NOMO-1 treated with DMSO at 0.1 percent for 48 hours (cell line): ENCODE measurements around the gene CYP27A1.
A peak's percentile ranks its signal among the peaks of the same experiment; 100 is the strongest.
"Not testable (repeated sequence)": the region's sequence is repeated elsewhere in the genome, so short reads cannot be mapped to it uniquely, and the experiment has no call there.

Experiments
- DNase-seq: peaks from one replicate; lab custom pipeline; 2025; ENCODE audit not compliant: unreplicated experiment; lab: John Stamatoyannopoulos, UW

Gene CYP27A1

DNA sequence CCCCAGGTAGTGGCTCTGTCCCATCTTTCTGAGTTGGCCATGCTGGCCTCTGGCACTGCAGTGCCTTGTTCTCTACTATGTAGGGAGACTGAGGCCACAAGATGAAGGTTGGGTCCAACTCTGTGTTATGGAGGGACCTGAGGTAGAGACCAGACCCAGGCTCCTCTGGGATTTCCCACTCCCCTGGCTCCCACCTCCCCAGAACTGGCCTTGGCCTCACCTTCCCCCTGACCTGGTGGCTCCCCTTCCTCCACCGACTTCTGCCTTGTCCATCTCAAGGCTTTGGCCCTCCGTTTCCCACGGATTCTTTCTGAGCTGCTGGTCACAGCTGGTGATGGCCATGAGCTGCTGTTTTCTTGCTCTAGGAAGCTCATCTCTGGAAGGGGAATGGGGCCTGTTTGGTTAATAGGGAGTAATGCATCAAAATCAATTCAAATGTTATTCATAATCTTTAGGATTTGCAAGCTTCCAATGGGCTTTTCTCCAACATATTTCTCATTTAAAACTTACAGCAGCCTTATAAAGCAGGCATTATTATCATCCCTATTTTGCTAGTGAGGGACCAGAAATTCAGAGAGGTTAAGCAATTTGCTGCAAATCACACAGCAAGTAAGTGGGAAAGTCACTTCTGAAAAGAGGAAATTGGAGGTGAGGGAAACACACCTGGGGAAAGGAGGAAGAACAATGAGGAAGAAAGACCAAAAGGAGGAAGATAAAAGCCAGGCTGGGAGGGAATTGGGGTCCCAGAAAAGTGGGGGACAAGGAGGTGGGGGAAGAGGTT, 48.8 kb downstream of the CYP27A1 start:
- no peak for DNase-seq

DNA sequence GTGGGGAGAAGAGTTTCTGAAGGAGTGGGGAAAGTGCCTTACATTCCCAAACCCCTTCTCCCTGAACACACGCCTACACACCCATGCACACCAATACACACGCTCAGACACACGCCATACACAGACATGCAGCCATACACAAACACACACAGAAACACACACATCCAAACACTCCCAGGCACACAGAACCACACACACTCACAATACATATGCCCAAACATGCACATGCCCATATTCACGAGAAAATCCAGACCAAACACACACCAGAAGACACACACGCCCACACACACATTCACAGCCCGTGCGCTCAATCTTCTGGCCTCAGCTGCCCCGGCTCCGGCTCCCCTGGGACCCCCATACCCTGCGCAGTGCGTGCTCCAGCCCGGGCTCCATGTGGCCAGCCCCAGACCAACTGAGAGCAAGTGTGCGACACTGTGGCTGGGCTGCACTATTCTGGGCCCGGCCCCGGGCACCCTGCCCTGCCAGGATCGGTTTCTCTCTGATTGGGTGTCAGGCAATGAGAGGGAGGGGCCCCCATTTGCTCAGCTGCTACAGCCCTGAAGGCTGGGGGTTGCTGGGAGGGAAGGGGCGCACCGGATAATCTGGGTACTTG, 49.5 kb downstream of the CYP27A1 start, which contains the start of gene PRKAG3:
TSS of gene PRKAG3 (minus strand) at position 426 of the 613 bp plus-strand sequence.
- DNase-seq = no peak

DNA sequence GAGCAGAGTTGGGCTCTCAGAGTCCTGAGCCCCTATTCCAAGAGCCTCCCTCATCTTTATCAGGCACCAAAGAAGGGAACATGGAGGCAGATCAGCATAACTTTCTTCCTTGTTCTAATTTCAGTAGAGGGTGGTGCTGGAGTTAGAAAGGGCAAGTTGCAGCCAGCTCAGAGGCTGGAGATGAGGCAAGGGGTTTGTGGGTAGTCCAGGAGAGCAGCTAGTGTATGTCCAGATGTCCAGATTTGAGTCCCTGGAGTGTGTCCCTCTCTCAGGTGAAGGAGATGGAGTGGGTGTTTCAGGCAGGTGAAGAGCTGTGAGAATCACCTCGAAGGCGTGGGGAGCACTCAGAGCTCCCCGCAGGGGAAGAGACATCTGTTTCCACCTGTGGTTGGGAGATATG, 50.1 kb downstream of the CYP27A1 start:
- no peak for DNase-seq

DNA sequence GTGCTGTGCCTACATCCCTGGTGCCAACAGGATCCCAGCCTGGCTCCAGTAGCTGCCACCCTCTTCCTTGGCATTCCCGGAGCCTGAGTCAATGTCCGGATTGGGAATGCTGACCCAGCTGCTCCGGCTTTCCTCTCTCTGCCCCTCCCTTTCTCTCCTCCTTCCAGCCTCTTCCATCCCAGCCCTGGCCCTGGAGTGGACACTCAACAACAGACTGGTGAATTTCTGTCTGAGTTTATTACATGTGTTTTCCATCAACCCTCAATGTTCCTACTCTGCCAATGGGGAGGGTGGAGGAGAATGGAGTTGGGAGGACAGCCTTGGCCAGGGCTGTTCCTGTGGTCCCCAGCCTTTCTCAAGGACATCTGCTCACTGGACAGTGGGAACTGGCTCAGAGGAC, 50.6 kb downstream of the CYP27A1 start:
- DNase-seq = no peak

DNA sequence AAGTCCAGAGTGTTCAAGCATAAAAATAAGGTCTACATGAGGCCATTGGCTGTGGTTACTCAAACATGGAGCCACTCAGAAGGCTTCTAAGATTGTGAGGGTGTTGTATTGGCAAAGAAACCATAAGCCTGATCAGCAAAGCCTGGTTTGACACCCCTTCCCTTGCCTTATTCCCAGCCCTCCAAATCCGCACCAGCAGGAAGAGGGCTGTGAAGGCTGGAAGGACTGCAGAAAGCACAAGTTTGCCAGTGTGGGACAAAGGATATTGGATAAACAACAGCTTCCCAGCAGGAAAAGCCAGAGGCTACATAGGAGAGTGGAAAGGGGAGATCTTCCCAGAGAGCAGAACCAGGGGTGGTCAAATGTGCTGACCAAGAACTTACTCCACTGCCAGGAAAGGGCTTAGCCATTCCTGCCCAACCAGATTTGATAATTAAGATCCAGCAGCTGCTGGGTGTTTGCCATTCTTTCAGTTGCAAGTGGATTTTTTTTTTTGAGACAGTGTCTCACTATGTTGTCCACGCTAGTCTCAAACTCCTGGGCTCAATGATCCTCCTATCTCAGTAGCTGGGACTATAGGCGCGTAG, 51.2 kb downstream of the CYP27A1 start:
- DNase-seq = no peak

DNA sequence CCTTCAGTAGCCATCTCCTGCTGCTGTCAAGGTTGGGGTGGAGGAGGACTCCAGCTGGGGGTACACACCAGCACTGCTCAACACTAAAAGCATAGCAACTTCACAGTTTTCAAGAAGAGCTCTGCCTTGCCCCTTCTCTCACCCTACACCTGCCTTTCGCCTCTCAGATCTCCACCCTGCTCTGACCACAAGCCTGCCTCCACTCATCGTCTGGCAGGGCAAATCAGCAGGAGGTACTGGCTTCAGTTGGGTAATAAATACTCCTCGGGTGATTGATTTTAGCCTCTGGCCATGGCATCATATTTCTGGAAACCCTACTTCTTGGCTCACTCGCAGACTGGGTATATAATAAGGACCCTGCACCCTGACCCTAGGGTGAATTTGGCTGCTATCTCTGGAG, 52.7 kb downstream of the CYP27A1 start:
- DNase-seq = no peak

DNA sequence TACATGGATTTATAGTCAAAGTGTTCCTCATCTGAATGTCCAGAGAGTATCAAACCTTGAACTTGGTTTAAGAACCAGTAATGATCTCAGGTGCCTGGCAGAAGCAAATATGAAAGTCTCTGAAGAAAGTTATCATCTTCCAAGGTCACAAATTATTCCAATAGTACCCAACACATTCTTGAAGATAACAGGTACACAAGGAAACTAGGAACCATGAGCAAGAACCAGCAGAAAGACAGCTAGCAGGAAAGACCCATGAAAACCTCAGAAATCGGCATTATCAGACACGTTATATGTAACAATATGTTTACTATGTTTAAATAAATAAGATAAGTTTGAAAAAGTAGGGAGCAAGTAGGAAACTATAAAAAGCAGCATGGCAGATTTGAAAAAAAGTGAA, 55.5 kb downstream of the CYP27A1 start:
- no peak for DNase-seq

DNA sequence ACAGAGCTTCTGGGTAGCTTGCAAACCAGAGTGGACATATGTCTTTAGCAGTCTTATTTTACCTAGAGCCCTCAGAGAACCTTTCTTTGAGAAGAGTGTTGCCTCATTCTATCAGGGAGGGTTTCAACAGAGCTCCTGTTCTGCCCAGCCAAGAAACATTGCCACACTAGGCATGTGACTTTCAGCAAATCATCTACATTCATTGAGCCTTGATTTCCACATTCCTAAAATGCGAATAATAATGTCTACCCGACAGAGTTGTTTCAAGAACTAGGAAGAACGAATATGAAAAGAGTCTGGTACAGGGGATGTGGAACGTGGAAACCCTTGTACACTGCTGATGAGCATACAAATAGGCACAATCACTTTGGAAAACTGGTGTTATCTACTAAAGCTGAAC, 57.5 kb downstream of the CYP27A1 start:
- peak; percentile 83 for DNase-seq

DNA sequence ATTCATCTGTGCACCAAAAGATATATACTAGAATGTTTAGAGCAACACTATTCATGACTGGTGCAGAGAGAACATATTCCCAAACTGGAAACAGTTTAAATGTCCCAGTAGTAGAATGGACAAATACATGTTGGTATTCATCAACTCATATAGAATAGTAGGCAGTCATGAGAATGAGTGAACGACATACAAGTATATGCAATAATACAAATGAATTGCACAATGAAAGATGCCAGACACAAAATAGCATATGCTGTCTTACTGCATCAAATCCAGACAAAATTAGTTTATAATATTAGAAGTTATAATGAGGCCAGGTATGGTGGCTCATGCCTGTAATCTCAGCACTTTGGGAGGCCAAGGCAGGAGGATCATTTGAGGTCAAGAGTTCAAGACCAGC, 57.9 kb downstream of the CYP27A1 start:
- no peak for DNase-seq

DNA sequence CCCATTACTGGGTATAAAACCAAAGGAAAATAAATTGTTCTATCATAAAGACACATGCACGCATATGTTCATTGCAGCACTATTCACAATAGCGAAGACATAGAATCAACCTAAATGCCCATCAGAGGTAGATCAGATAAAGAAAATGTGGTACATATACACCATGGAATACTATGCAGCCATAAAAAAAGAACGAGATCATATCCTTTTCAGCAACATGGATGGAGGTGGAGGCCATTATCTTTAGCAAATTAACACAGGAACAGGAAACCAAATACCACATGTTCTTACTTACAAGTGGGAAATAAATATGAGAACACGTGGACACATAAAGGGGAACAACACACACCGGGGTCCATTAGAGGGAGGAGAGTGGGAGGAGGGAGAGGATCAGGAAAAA, 62.4 kb downstream of the CYP27A1 start:
- DNase-seq = not testable (repeated sequence)

DNA sequence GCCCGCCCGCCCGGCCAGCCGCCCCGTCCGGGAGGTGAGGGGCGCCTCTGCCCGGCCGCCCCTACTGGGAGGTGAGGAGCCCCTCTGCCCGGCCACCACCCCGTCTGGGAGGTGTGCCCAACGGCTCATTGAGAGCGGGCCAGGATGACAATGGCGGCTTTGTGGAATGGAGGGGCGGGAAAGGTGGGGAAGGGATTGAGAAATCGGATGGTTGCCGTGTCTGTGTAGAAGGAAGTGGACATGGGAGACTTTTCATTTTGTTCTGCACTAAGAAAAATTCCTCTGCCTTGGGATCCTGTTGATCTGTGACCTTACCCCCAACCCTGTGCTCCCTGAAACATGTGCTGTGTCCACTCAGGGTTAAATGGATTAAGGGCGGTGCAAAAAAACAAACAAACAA, 65.0 kb downstream of the CYP27A1 start:
- not testable (repeated sequence) for DNase-seq

DNA sequence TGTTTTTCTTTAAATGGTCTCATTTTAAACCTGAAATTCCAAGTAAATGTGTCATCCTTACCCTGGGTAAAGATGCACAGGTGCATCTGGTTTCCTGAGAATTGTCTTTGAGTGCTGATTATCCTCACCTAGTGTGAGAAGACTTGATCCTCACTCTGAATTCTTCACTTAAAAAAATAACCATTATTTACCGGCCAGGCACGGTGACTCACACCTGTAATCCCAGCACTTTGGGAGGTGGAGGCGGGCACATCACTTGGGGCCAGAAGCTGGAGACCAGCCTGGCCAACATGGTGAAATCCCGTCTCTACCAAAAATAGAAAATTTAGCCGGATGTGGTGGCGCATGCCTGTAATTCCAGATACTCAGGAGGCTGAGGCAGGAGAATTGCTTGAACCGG, 67.8 kb downstream of the CYP27A1 start:
- DNase-seq = no peak

DNA sequence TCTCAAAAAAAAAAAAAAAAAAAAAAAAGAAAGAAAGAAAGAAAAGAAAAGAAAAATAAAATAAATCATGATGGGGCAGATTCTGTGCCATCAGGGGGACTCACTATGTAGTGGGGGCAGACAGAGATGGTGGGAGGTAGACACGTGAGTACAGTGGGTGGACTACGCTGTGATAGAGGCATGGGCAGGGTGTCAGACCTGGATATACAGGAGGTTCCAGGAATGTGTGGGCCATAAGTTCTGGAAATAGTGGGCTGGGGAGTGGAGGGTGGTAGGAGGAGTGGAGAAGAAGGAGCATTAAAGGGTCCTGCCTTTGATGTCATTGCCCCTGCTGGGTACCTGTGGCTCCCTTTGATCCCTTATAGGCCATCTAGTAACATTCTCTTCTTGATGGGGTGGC, 68.8 kb downstream of the CYP27A1 start:
- no peak for DNase-seq

DNA sequence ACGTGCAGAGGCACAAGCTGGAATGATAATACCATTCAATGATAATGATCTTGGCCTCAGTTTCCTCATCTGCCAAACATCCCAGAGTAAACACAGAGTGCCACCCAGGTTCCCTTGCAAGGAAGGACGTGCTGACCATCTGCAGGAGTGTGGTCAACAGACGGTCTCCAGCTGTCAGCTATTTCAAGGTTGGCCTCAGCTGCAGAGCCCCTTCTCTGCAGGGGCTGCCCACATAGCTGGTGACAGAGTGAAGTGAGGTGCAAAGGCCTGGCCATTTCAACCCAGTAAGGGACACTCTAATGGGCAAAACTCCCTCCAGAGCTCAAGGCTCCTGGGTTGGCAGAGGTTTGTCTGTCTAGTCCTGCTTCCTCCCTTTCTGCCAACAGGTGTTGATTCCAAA, 69.3 kb downstream of the CYP27A1 start:
- DNase-seq = no peak

DNA sequence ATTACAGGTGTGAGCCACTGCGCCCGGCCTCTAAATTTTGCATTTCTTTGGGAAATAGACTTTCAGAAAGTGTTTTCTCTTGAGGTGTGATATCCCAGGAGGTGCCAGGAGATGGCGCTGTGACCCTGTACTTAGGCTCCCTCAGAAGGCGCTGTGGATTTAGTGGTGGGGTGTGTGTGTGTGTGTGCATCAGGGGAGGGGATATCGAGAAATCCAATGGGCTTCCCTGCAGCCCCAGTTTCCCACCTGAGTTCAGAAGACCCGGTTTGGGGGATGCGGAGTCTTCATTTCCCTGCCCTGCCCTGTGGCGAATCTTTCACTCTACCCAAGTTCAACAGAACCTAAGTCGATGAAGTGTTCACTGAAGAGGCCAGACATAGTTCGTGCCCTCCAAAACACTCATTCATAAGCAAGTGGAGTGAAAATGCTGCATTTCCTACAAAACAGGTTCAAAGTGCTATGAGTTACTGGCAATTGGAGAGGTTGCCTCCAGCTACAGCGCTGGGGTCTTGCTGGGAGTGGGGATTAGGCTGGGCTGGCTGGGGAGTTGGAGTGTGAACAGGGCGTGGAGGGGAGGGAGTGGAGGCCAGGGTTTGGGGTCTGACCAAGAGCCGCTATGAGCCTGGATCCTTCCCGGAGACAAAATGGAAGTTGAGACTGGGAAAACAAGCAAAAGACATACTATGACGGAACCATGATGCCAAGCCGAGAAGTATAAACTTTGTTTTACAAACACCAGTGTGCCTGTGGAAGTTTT, 71.1 kb downstream of the CYP27A1 start:
- peak; percentile 72 for DNase-seq

DNA sequence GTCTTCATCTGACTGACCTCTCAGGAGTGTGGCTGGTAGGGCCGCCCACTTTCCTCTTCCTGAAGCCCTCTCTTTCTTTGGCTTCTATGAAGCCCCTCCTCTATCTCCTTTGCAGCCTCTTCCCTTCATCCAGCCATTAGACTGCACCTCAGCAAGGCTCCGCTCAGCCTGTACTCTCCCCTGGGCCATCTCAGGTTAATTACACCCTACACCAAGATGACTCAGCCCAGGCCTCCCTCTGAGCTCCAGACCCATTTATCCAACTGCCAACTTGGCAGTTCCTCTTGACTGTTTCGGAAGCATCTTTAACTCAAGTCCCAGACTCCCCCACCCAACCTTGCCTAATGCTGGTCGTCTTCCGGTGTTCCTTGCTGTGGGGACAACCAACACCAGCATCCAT, 71.8 kb downstream of the CYP27A1 start:
- peak; percentile 86 for DNase-seq

DNA sequence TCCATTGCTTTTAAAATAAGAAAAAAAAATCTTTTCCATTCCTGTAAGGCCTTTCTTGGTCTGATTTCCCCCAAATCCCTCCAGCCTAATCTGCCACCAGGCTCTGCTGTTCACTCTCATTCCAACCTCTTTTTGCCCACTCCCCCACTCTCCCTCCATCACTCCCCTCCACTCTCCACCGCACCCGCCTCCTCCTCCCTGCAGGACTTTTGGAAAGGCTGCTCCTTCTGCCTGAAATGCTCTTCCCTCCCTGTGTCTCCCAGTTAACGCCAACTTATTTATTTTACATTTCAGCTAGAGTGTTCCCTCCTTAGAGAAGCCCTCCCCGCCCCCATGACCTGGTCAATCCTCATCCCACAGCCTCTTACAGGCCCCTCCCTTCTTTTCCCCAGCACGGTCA, 72.9 kb downstream of the CYP27A1 start:
- no peak for DNase-seq

DNA sequence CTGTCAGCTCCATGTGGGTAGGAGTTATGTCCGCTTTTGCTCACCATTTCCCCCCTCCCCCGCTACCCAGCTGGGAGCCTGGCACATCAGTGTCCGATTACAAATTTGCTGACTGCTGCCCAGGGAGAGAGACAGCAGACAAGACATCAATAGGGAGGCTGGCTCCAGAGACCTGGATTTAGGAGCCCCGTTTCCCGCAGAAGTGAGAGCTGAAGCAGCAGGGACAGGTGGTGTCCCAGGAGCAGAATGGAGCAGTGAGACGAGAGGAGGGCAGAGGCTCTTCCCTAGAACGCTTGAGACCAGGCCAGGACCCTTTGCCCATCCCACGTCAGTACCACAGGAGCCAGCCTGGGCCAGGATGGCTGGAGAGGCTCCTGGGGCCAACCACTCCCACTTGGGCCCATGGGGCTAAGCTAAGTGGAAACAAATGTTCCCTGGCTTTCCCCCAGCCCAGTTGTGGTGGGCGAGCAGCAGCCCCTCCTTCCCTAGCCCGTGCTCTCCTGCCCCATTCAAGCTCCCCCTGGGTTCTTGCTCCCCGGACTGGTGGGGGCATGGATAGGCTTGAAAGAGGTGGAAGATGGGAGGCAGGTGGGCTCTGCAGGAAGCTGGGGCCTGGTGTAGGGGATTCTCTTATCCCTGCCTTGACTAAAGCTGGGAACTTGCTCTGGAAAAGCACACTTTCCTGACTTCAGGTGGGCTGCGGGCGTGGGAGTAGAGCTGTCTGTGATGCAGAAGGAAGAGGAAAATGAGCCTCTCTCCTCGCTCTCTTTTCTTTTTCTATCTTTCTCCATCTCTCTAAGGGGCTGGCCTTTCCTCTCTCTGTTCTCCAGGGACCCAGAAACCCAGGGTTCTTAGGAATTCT, 73.6 kb downstream of the CYP27A1 start:
- no peak for DNase-seq

DNA sequence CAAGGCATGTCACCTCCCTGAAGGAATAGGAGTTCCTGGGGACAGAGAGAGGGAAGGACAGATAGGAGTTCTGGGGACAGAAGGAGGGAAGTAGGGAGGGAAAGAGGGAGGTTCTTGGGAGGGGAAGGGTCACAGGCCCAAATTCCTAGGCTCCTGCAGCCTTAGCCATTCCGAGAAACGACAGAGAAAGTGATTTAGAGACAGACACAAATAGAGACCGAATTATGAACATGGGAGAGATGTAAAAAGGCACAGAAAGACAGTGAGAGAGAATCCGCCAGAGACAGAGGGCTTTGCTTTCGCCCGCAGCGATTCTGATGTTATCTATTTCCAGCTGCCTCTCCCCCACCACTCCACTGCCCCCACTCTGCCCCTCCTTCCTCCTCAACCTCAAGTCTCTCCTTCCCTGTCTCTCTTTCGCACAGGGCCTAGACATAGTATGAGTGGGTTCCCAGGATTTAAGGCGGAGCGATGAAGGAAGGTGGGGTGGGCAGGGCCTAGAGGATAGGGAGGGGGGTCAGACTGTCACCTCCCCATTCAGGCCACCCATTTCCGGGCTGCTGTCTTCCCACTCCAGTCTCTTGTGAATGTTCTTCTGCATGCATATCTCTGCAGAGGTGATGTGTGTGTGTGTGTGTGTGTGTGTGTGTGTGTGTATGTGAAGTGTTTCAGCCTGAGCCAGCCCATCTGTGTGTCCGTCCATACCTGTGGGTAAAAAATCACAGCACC, 74.4 kb downstream of the CYP27A1 start:
- no peak for DNase-seq

DNA sequence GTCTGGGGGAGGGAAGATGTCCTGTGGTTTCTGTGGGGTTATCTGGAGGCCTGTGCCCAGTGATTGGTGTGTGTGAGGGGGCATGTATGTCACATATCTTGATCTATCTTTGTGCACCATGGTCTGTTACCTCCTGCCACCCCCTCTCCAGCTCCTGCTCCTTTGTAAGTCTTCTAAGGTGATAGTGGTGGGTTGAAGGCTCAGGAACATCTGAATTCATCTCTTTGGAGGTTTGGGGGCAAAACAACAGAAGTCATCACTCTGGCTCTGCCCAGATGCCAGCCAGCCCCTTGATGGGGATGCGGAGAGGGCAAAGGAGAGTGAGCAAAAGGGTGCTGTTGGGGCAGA, 74.9 kb downstream of the CYP27A1 start:
- DNase-seq = no peak
